ENCODE measurements around the gene MYOCD.

DNA sequence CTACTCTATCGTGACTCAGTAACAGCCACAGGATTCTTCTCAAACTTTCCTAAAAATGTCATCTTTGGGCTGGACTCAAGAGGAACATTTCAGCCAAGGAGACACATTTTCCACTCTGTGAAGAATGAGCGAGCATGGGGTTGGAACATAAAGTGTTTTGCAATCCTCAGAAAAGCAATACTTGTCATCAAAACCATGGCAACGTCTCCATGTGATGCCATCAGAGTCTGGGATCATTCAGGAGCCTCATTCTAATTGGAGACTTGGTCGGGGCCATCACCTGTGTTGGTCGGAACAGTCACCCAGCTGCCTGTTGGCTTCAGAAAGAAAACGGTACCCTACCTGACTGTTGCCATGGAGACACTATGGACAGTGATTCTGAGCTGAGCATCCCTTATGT, 25.5 kb downstream of the MYOCD start:
- TF ChIP-seq, protein P1, sequence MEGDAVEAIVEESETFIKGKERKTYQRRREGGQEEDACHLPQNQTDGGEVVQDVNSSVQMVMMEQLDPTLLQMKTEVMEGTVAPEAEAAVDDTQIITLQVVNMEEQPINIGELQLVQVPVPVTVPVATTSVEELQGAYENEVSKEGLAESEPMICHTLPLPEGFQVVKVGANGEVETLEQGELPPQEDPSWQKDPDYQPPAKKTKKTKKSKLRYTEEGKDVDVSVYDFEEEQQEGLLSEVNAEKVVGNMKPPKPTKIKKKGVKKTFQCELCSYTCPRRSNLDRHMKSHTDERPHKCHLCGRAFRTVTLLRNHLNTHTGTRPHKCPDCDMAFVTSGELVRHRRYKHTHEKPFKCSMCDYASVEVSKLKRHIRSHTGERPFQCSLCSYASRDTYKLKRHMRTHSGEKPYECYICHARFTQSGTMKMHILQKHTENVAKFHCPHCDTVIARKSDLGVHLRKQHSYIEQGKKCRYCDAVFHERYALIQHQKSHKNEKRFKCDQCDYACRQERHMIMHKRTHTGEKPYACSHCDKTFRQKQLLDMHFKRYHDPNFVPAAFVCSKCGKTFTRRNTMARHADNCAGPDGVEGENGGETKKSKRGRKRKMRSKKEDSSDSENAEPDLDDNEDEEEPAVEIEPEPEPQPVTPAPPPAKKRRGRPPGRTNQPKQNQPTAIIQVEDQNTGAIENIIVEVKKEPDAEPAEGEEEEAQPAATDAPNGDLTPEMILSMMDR (IDR thresholded peaks at IDR 0.05), result no peak
- TF ChIP-seq POLR2AphosphoS5 (IDR thresholded peaks at IDR 0.05) (peak; percentile 57 to 76), POLR2A (IDR thresholded peaks at IDR 0.05; ENCODE audit: low read depth) (no peak), EP300 (IDR thresholded peaks at IDR 0.05) (no peak)

Data from esophagus muscularis mucosa (tissue), 4 donors.